Osteoblast (primary cell): ENCODE data around the gene PLA2G4B. TPM values are rescaled to one million over a fixed set of nuclear protein-coding genes. Genes with fewer than 3 reads are reported as not detected.
A peak's percentile ranks its signal among the peaks of the same experiment; 100 is the strongest.

Experiments used
- DNase-seq: peaks from one replicate; pipeline ENCODE4 v3.0.0; 2011; ENCODE audit warnings: low spot score, mixed read lengths; ENCODE audit not compliant: insufficient read length; ENCODE audit errors: missing footprints
- H2AFZ ChIP-seq: 2 replicates; pipeline ENCODE4 v1.6.0; 2011; ENCODE audit warnings: mild to moderate bottlenecking, low read length
- H3K27ac ChIP-seq: 2 replicates; pipeline ENCODE4 v1.5.1; 2011; ENCODE audit warnings: mild to moderate bottlenecking, low read depth, low read length, moderate library complexity
- H3K27me3 ChIP-seq: 2 replicates; pipeline ENCODE4 v1.6.0; 2012; ENCODE audit warnings: mild to moderate bottlenecking, control low read depth, inconsistent platforms, low read length, moderate library complexity; ENCODE audit not compliant: insufficient read depth
- H3K36me3 ChIP-seq: 2 replicates; pipeline ENCODE4 v1.5.1; 2011; ENCODE audit warnings: mild to moderate bottlenecking, low read length, control low read depth, moderate library complexity; ENCODE audit not compliant: insufficient read depth
- H3K4me1 ChIP-seq: 2 replicates; pipeline ENCODE4 v1.5.1; 2011; ENCODE audit warnings: mild to moderate bottlenecking, low read length, control low read depth, moderate library complexity; ENCODE audit not compliant: insufficient read depth
- H3K4me2 ChIP-seq: 2 replicates; pipeline ENCODE4 v1.6.0; 2011; ENCODE audit warnings: mild to moderate bottlenecking, low read length; ENCODE audit not compliant: insufficient read depth
- H3K4me3 ChIP-seq: fragments of 200-600 bp; sonication (generic); 3 replicates; pipeline ENCODE4 v1.5.1; 2012; ENCODE audit warnings: mild to moderate bottlenecking, low read length, inconsistent platforms; ENCODE audit not compliant: insufficient read depth
- H3K79me2 ChIP-seq: 2 replicates; pipeline ENCODE4 v1.6.0; 2012; ENCODE audit warnings: mild to moderate bottlenecking, low read length, control low read depth, inconsistent platforms; ENCODE audit not compliant: insufficient read depth
- H3K9me3 ChIP-seq: 2 replicates; pipeline ENCODE4 v1.5.1; 2011; ENCODE audit warnings: low read depth, low read length, control low read depth
- H4K20me1 ChIP-seq: 2 replicates; pipeline ENCODE4 v1.6.0; 2012; ENCODE audit warnings: mild to moderate bottlenecking, low read length, control low read depth; ENCODE audit not compliant: insufficient read depth
- total RNA-seq: library from RNA; depleted of rRNA; stranded (reverse); fragments of >200 nt; gene quantifications from 2 replicates; pipeline ENCODE4 v1.2.3, GENCODE V29; 2012
- TF ChIP-seq, protein P1 (sequence below): IDR thresholded peaks from 2 replicates; pipeline ENCODE4 v1.5.1; 2011; ENCODE audit warnings: mild to moderate bottlenecking, low read depth, low read length, moderate library complexity; ENCODE audit errors: extremely low read depth

PLA2G4B gene
- total RNA-seq, 1 donor, result 0.72 TPM

DNA sequence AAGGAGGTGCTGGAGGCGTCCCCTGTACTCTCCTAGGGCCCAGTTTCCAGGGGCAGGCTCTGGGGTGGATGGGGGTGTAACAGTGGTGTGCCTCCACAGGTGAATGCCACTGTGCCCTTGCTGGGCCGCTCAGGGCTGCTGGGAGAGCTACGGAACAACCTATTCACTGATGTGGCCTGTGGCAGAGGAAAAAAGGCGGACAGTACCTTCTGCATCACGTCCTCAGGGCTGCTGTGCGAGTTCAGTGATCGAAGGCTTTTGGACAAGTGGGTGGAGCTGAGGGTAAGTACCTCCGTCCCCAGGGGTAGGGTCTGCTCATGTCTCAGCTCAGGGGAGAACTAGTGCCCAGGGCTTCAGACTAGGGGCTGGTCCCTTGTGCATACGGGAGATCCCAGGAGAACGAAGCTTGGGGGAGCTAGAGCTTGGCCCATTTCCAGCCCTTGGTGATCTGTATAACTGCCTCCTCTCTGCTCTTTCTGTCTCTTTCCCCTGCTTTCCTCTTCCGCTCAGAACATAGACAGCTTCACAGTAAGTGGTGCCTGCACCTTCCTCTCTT lies 25.7 kb upstream of the PLA2G4B start:
- Histone ChIP-seq H4K20me1 (peaks cover 5% of the 10 kb centered on the region), H3K9me3 (no peaks in the 10 kb centered on the region), H3K27me3 (no peaks in the 10 kb centered on the region), H2AFZ (no peak overlapping the region), H3K4me1 (peaks cover 6% of the 10 kb centered on the region), H3K36me3 (peaks cover 52% of the 10 kb centered on the region), H3K79me2 (peaks cover 7% of the 10 kb centered on the region), H3K4me2 (no peak overlapping the region), H3K27ac (no peak overlapping the region), H3K4me3 (no peak overlapping the region)
- DNase-seq, result peak; percentile 57
- TF ChIP-seq, protein P1, sequence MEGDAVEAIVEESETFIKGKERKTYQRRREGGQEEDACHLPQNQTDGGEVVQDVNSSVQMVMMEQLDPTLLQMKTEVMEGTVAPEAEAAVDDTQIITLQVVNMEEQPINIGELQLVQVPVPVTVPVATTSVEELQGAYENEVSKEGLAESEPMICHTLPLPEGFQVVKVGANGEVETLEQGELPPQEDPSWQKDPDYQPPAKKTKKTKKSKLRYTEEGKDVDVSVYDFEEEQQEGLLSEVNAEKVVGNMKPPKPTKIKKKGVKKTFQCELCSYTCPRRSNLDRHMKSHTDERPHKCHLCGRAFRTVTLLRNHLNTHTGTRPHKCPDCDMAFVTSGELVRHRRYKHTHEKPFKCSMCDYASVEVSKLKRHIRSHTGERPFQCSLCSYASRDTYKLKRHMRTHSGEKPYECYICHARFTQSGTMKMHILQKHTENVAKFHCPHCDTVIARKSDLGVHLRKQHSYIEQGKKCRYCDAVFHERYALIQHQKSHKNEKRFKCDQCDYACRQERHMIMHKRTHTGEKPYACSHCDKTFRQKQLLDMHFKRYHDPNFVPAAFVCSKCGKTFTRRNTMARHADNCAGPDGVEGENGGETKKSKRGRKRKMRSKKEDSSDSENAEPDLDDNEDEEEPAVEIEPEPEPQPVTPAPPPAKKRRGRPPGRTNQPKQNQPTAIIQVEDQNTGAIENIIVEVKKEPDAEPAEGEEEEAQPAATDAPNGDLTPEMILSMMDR, result no peak

DNA sequence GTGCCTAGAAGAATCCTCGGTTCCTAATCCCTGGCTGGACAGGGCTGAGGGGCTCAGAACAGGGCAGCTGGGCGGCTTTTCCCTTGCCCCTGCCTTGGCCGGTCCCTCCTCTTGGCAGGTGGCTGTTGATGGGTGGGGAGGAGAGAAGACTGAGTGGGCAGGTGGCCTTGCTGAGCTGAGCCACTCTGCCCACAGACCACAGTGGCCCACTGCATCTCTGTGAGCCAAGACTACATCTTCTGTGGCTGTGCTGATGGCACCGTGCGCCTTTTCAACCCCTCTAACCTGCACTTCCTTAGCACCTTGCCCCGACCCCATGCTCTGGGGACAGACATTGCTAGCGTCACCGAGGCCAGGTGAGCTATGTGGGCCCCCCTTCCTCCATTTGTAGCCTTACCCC lies 25.2 kb upstream of the PLA2G4B start:
- Histone ChIP-seq H3K4me3 (no peak overlapping the region), H3K79me2 (peaks cover 7% of the 10 kb centered on the region), H3K36me3 (peaks cover 57% of the 10 kb centered on the region), H3K27me3 (no peaks in the 10 kb centered on the region), H3K4me1 (peaks cover 6% of the 10 kb centered on the region), H3K27ac (no peak overlapping the region), H2AFZ (no peak overlapping the region), H3K9me3 (no peaks in the 10 kb centered on the region), H3K4me2 (no peak overlapping the region), H4K20me1 (peaks cover 5% of the 10 kb centered on the region)
- DNase-seq, result no peak
- TF ChIP-seq, protein P1, result no peak

- H3K79me2 ChIP-seq, result peaks cover 6% of the 10 kb centered on the region
- DNase-seq, result peak; percentile 58
- no peaks in the 10 kb centered on the region for H3K27me3 ChIP-seq
- H3K27ac ChIP-seq, result no peak overlapping the region
- H4K20me1 ChIP-seq, result peaks cover 5% of the 10 kb centered on the region
- no peak overlapping the region for H3K4me2 ChIP-seq
- TF ChIP-seq, protein P1, result no peak
- H2AFZ ChIP-seq, result no peak overlapping the region
- H3K9me3 ChIP-seq, result no peaks in the 10 kb centered on the region
- no peaks in the 10 kb centered on the region for H3K4me1 ChIP-seq
- H3K4me3 ChIP-seq, result no peak overlapping the region
- H3K36me3 ChIP-seq, result peaks cover 67% of the 10 kb centered on the region
Measured at GRCh38 chr15:41814534-41814933, 24.1 kb upstream of the PLA2G4B start.

DNA sequence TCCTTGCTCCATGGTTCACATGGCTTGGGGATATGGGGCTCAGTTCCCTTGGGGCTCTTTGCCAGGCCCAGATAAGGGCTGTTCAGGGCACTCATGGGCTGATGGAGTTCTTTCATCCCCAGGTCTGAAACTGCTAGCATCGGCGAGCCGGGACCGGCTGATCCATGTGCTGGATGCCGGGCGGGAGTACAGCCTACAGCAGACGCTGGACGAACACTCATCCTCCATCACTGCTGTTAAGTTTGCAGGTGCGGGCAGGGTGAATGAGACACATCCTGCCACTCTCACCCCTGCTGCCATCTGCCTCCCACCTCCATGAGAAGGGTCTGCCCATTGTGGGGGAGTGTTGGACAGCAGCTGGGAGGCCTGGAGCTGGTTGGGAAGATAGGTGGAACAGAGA lies 21.9 kb upstream of the PLA2G4B start:
- Histone ChIP-seq H3K4me2 (no peak overlapping the region), H2AFZ (no peak overlapping the region), H3K36me3 (peaks cover 76% of the 10 kb centered on the region), H3K27me3 (no peaks in the 10 kb centered on the region), H3K4me1 (no peaks in the 10 kb centered on the region), H4K20me1 (peaks cover 3% of the 10 kb centered on the region), H3K27ac (no peak overlapping the region), H3K79me2 (peaks cover 1% of the 10 kb centered on the region), H3K4me3 (no peak overlapping the region), H3K9me3 (no peaks in the 10 kb centered on the region)
- no peak for DNase-seq
- TF ChIP-seq, protein P1, result no peak
